Prostate gland (tissue), 2 donors: ENCODE measurements around the gene TMC5. TPM values are rescaled to one million over a fixed set of nuclear protein-coding genes. Genes with fewer than 3 reads are reported as not detected.

Experiments
- DNase-seq: peaks from one replicate; pipeline ENCODE4 v3.0.0-alpha.2; 2019; ENCODE audit warnings: low spot score
- H3K27ac ChIP-seq, 2 donors: fragments of 200-600 bp; sonication (generic); 2 replicates each; pipeline ENCODE4 v1.5.1; 2017 to 2019
- H3K27me3 ChIP-seq: fragments of 200-600 bp; sonication (generic); replicated peaks from 2 replicates; pipeline ENCODE4 v1.5.1; 2019; ENCODE audit not compliant: insufficient read depth
- H3K36me3 ChIP-seq, 2 donors: fragments of 200-600 bp; sonication (generic); 1 replicate in 1 of 2; 2 replicates in 1 of 2; pipeline versions ENCODE4 v1.5.1 to v1.8.1; 2017 to 2019
- H3K4me1 ChIP-seq: fragments of 200-600 bp; sonication (generic); replicated peaks from 2 replicates; pipeline ENCODE4 v1.5.1; 2019
- H3K4me3 ChIP-seq, 2 donors: fragments of 200-600 bp; sonication (generic); 2 replicates each; pipeline ENCODE4 v1.5.1; 2017 to 2019
- H3K9me3 ChIP-seq: fragments of 200-600 bp; sonication (generic); 2 replicates; pipeline ENCODE4 v1.5.1; 2017
- CTCF ChIP-seq, 4 experiments: fragments of 200-600 bp in 2 of 4; fragments of 450-650 bp in 2 of 4; sonication (generic) in 2 of 4; IDR thresholded peaks; 1 replicate in 3 of 4; 2 replicates in 1 of 4; pipeline ENCODE4 v1.5.1; 2016 to 2019; ENCODE audit warnings: antibody characterized with exemption in 4 of 4, mild to moderate bottlenecking in 2 of 4, moderate library complexity in 2 of 4
- POLR2A ChIP-seq: fragments of 450-650 bp; IDR thresholded peaks from one replicate; pipeline ENCODE4 v1.6.1; 2016; ENCODE audit warnings: antibody characterized with exemption, mild to moderate bottlenecking
- POLR2AphosphoS5 ChIP-seq: sonication (generic); formaldehyde crosslinking; IDR thresholded peaks from one replicate; pipeline ENCODE4 v1.6.1; 2017; ENCODE audit warnings: antibody characterized with exemption
- WGBS: methylation state at CpG from one replicate; pipeline ENCODE4 v1.1.5; 2018; 5-methylcytosine and 5-hydroxymethylcytosine counted together
- intact Hi-C: fragments of 100-400 bp; cut with DNase I; formaldehyde crosslinking; loops from one replicate; pipeline ENCODE4 v1.14.2; 2022
- total RNA-seq, 2 donors: library from RNA; depleted of rRNA; stranded (reverse); fragments of >200 nt; gene quantifications; one replicate each; pipeline ENCODE4 v1.1.0, GENCODE V29; 2016

Gene TMC5
- total RNA-seq, 2 donors from 2014 or later = 24.5 to 54.8 TPM

GRCh38 chr16:19548144-19548543 is 130.5 kb downstream of the TMC5 start:
- DNase-seq = no peak
- TF ChIP-seq POLR2AphosphoS5 (no peak), POLR2A (no peak), CTCF (IDR thresholded peaks at IDR 0.05) (no peak)
- no peaks in the 10 kb centered on the region for H3K27me3 ChIP-seq
- no peaks in the 10 kb centered on the region for H3K36me3 ChIP-seq
- WGBS = 97% methylated on average over 3 of the region's 3 CpGs
- H3K9me3 ChIP-seq = no peaks in the 10 kb centered on the region
- H3K4me1 ChIP-seq = no peaks in the 10 kb centered on the region
- intact Hi-C loops = no loop called here
- no peak overlapping the region for H3K4me3 ChIP-seq
- H3K27ac ChIP-seq = no peak overlapping the region

Other genes starting within 250 kb of the TMC5 start
- gene SYT17, start 249.6 kb upstream of the TMC5 start, total RNA-seq = 10 to 100 TPM; 24.3 to 32.4 TPM
- gene CLEC19A, start 132.2 kb upstream of the TMC5 start, total RNA-seq = under 1 TPM; 0.23 TPM
- 10 to 100 TPM; 67.8 to 92.1 TPM for gene GDE1, start 104.2 kb downstream of the TMC5 start, total RNA-seq
- gene CCP110, start 106.1 kb downstream of the TMC5 start, total RNA-seq = 10 to 100 TPM; 13.8 to 20.7 TPM
- gene VPS35L, start 137.8 kb downstream of the TMC5 start, total RNA-seq = 10 to 100 TPM; 58.8 to 74.0 TPM